ENCODE results near the gene NFYA.
"Not testable (repeated sequence)": the region's sequence is repeated elsewhere in the genome, so short reads cannot be mapped to it uniquely, and the experiment has no call there.

The NFYA gene

GRCh38 chr6:41073968-41074691 is 1.4 kb downstream of the NFYA start:
- no peak for DNase-seq (ENCODE audit: low read depth)

GRCh38 chr6:41074692-41075436 is 2.1 kb downstream of the NFYA start:
- no peak for DNase-seq (ENCODE audit: low read depth)

- DNase-seq (ENCODE audit: low read depth): no peak
Observed at GRCh38 chr6:41075651-41076626, 3.2 kb downstream of the NFYA start.

DNA sequence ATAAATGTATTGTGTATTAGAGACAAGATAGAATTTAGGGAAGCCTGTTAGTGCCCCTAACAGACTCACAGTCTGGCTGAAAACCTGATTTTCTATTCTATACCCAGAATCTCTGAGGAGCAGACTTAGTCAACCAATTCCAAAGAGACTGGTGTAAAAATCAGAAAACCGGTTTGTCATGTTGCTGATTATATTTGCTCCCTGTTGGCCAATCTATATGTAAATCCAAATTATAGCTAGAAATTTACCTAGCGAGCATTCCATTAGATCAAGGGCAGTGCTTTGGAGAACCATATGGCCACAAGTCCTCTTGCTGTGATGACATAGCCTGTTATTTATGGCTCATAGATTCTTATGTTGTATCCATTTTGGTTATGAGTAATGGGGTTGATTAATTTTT is 4.8 kb downstream of the NFYA start:
- DNase-seq (ENCODE audit: low read depth): no peak

- no peak for DNase-seq (ENCODE audit: low read depth)
Observed at GRCh38 chr6:41078101-41078500, 5.3 kb downstream of the NFYA start.

DNA sequence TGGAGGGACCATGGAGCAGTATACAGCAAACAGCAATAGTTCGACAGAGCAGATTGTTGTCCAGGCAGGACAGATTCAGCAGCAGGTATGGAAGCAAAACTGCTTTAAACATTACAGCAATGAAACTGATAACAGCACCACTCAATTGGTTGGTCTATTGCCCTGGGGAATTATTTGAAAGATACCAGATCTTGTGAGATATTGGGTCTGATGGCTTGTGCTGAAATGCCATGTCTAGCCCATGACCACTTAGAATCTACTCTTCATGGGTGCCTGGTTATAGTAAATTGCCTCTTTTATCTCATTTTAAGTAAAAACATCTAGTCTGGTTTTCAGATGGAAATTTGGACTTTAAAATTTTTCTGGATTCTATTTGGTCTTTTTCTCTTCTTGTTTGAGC is 6.3 kb downstream of the NFYA start:
- DNase-seq (ENCODE audit: low read depth): no peak

- DNase-seq (ENCODE audit: low read depth): no peak
Observed at GRCh38 chr6:41080621-41081020, 7.8 kb downstream of the NFYA start.

DNA sequence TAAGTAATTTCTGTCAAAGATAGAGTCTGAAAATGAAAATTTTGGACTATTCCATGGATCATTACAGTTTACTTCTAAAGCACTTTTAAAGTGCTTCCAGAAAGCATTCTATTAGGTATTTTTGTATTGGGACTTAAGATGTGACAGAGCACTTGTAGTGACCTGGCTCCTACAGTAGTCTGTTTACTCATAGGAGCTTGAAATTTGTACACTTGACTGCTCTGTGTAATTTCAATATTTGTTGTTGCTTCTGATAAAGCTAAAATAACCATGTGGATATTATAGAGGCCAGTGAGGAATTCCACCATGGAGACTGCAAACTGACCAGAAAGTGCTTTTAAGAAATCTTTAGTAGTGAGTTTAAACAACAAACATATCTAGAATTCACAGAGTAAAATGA is 10.3 kb downstream of the NFYA start:
- DNase-seq (ENCODE audit: low read depth): no peak

DNA sequence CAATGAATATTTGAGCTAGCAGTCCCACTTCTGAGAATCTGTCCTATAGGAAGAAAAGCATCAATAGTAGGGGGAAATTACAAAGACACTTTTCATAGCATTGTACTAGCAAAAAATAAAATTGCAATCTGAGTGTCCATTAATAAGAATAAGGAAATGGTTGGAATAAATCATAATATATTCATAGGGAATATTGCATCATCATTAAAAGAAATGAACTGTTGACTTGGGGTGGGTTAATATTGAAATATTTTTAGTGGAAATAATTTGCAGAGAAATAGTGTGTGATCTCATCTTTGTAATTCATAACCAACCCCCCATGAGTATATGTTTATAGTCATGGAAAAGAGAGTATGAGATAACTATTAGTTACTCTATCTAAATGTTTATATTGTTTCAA is 12.4 kb downstream of the NFYA start:
- no peak for DNase-seq (ENCODE audit: low read depth)

DNA sequence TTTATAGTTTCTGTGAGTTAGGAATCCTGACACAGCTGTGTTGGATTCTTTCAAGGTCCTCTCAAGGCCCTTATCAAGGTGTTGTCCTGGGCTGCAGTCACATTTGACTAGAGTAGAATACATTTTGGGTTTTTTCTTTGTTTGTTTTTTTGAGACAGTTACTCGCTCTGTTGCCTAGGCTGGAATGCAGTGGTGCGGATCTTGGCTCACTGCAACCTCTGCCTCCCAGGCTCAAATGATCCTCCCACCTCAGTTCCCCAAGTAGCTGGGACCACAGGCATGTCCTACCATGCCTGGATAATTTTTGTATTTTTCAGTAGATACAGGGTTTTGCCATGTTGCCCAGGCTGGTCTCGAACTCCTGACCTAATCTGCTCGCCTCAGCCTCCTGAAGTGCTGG is 15.7 kb downstream of the NFYA start:
- no peak for DNase-seq (ENCODE audit: low read depth)

GRCh38 chr6:41090841-41091761 is 18.3 kb downstream of the NFYA start:
- no peak for DNase-seq (ENCODE audit: low read depth)

GRCh38 chr6:41092421-41093140 is 19.8 kb downstream of the NFYA start:
- DNase-seq (ENCODE audit: low read depth): no peak

DNA sequence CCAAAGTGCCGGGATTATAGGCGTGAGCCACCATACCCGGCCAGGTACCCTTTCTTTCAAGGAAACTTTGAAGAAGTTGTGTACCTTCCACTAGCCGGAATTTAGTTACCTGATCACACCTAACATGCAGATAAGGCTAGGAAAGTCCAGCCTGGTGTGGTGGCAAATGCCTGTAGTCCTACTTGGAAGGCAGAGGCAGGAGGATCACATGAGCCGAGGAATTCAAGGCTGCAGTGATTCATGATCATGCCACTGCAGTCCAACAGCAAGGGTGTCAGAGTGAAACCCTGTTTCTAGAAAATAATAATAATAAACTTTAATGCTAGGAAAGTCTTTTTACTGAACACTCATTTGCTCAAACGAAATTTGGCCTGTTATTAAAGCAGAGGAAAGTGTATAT is 21.0 kb downstream of the NFYA start:
- no peak for DNase-seq (ENCODE audit: low read depth)

DNA sequence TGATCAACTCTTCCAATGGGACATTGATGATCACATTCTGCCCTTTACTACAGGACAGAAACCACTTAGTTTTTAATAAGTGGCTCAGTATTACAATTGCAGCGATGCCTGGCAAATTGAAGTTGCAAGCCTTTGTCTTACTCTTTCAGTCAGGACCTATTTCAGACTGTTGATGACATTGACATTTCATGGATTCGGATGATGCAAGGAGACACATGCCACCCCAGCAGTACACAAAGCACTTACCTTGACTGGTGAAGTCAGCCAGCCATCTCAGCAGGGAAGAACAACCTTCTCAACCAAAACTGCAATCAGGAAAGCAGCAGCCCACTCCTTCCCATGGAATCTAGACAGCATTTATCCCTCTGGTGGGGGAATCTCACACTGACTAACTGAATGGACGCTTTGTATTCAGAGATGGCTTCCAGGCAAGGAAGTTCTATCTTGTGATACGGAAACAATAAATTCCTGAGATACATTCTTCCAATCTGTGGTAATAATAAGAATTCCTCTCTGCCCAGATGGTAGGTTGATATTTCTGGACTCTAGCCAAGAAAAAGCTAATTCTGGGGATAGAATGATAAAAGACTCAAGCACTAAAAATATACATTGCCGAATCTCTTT is 24.8 kb downstream of the NFYA start:
- DNase-seq (ENCODE audit: low read depth): no peak

- DNase-seq (ENCODE audit: low read depth): no peak
Observed at GRCh38 chr6:41098366-41098765, 25.6 kb downstream of the NFYA start.

DNA sequence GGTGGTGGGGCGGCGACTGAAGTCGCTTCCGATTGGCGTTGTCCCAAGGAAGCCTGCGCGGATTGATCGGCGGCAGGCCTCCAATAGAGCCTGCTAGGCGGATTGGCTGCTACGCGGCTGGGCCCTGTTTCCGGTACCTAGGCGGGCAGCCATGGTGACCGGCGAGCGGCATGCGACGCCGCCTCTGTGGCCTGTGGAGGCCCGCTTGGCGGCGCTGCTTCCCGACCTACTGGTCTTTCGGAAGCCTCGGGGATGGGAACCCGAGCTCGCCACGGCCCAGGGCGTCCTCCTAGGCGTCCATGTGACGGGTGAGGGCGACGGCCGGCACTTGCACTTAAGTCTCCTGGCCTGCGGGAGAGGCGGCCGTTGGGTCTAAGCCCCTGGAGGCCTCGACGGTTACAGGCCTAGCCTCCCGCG is 28.1 kb downstream of the NFYA start:
- DNase-seq (ENCODE audit: low read depth): no peak

DNA sequence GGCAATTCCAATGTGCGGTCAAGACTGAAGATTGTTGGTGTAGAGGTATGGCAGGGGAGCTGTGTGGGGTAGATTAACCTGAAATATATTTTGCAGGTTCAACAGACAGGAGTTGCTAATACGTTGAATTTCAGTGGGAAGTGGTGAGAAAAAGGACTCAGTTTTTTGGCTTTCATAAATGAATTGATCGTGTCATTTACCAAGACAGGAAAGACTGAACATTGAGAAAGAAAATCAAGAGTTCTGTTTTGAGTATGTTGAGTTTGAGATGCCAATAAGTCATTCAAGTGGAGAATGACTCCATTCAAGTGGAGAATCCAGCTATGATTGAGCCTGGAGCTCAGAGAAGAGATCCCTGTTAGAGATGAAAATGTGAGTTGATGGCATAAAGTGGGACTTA is 31.1 kb downstream of the NFYA start:
- no peak for DNase-seq (ENCODE audit: low read depth)

- no peak for DNase-seq (ENCODE audit: low read depth)
Observed at GRCh38 chr6:41111017-41111416, 38.2 kb downstream of the NFYA start.

GRCh38 chr6:41115027-41115426 is 42.3 kb downstream of the NFYA start:
- not testable (repeated sequence) for DNase-seq (ENCODE audit: low read depth)

DNA sequence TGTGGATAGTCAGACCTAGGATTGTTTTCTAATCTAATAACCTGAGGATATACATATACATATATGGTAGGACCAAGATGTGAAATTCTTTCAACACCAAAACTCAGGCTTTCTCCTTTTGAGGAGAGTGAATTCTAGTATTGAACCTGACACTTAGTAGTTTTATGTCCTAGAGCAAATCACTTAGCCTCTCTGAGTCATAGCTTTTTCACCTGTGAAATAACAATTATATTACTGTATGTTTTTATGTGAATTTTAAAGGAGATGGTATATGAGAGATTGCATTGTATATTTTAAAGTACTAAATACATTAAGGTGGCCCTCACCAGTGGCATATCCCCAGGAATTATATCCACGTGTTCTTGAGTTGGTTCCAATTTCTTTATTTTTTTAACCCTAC is 46.7 kb downstream of the NFYA start:
- DNase-seq (ENCODE audit: low read depth): no peak

All from stimulated activated CD8-positive, alpha-beta memory T cell treated with anti-CD3 and anti-CD28 coated beads, Interleukin-12 subunit alpha, Interleukin-12 subunit beta, amount 100 ng/mL, for 4 hours (primary cell).